GM10248 (cell line): ENCODE data around the gene CARD16.

ENCODE experiments used
- CTCF ChIA-PET: fragments of 300-600 bp; sonication (Branson Sonifier 250); formaldehyde crosslinking; extraction: SDS; loops from one replicate; lab custom pipeline; 2021; ENCODE audit warnings: antibody characterized with exemption; lab: Yijun Ruan, JAX
- POLR2A ChIA-PET: fragments of 350-650 bp; sonication (Branson Sonifier 250); formaldehyde crosslinking; extraction: SDS; loops from one replicate; lab custom pipeline; 2020; ENCODE audit warnings: antibody characterized with exemption; lab: Yijun Ruan, JAX
- DNase-seq: peaks from one replicate; pipeline ENCODE4 v3.0.0; 2012; ENCODE audit errors: extremely low spot score
- TF ChIP-seq, protein P1 (sequence below): IDR thresholded peaks from 2 replicates; pipeline ENCODE4 v1.5.1; 2012; ENCODE audit warnings: mild to moderate bottlenecking, low read depth; ENCODE audit errors: extremely low read depth, missing control alignments, control extremely low read depth

The CARD16 gene

DNA sequence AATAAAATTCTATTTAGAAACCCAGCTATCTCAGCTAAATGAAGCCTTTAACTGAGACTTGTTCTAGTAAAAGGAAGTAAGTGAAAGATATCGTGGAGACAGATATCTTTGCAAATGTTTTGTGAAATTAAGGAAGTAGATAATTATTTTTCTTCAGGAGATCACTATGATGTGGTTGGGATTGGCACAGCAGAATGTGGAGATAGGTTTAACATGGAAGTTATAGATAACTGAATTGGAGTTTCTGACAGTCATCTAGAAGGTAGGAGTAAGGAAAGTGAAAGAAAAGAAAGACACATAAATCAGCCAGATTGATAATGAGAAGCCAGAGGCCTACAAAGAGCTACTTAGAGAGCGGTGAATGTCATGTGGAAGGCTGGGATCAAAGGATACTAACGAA, 17.5 kb downstream of the CARD16 start:
- CTCF ChIA-PET = no interaction called here
- POLR2A ChIA-PET = no interaction called here
- DNase-seq = no peak
- TF ChIP-seq, protein P1, sequence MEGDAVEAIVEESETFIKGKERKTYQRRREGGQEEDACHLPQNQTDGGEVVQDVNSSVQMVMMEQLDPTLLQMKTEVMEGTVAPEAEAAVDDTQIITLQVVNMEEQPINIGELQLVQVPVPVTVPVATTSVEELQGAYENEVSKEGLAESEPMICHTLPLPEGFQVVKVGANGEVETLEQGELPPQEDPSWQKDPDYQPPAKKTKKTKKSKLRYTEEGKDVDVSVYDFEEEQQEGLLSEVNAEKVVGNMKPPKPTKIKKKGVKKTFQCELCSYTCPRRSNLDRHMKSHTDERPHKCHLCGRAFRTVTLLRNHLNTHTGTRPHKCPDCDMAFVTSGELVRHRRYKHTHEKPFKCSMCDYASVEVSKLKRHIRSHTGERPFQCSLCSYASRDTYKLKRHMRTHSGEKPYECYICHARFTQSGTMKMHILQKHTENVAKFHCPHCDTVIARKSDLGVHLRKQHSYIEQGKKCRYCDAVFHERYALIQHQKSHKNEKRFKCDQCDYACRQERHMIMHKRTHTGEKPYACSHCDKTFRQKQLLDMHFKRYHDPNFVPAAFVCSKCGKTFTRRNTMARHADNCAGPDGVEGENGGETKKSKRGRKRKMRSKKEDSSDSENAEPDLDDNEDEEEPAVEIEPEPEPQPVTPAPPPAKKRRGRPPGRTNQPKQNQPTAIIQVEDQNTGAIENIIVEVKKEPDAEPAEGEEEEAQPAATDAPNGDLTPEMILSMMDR = no peak

DNA sequence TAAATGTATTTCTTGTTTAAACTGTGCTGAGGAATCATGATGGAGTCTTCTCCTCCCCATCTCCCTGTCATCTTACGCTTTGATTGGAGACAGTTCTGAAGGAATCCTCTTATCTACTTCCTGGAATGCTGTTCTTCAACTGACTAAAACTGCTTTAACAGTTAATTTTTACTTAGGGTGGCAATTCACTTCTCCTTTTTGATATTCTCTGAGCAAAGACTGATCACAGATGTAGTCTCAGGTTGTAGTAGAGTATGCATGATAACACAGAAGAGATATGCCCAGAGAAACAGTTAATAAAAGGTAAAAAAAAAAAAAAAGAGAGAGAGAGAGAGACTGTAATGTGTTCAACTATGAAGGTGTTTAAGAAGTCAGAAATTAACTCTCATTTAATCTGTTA, 20.7 kb downstream of the CARD16 start:
- CTCF ChIA-PET = no interaction called here
- TF ChIP-seq, protein P1 = no peak
- POLR2A ChIA-PET = no interaction called here
- DNase-seq = no peak

DNA sequence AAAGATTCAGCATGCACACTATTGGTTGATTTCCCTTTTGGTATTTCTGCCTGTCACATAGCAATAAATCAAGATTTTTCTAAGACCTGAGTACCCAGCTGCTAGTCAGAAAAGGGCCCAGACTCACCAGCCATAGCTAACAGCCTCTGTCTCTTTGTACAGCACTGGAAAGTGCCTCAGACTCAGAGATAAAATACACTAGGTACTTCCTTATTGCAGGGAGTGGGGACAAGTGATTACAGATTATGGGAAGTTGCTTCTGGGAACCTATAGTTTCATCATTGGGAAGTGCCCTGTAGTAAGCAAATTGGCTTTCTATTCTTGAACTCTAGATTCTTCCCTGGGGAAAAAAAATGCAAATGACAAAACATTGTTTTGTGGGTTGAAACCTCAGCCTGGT, 22.1 kb downstream of the CARD16 start, which contains the start of gene CASP5:
TSS of gene CASP5 (minus strand) at position 166 of the 400 bp plus-strand sequence. CDS start at position 134, 32 bp downstream.
- TF ChIP-seq, protein P1 = no peak
- POLR2A ChIA-PET = no interaction called here
- CTCF ChIA-PET = interaction anchor here (1.7 kb wide), 1 partner anchor 10 kb away, joined by 5 read pairs; no protein-coding TSS in a partner anchor
- DNase-seq = no peak

DNA sequence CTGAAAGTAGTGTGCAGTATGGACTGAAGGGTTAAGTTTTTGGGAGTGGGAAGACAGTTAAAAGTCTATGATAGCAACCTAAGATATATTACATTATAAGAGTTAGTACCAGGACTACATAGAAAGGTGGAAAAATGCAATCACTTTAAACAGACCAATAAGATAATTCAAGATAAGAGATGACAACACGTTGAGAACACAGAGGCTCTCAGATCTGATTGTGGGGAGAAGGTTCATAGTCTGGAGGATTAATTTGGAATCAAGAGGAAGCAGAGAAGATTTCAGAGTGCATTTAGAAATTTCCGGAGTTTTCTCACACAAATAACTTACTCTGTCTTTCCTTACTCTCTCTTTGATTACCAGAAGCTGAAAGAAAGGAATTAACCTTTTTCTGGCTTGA, 22.6 kb downstream of the CARD16 start:
- POLR2A ChIA-PET = no interaction called here
- TF ChIP-seq, protein P1 = no peak
- DNase-seq = no peak
- CTCF ChIA-PET = interaction anchor here (1.7 kb wide), 1 partner anchor 10 kb away, joined by 5 read pairs; no protein-coding TSS in a partner anchor

DNA sequence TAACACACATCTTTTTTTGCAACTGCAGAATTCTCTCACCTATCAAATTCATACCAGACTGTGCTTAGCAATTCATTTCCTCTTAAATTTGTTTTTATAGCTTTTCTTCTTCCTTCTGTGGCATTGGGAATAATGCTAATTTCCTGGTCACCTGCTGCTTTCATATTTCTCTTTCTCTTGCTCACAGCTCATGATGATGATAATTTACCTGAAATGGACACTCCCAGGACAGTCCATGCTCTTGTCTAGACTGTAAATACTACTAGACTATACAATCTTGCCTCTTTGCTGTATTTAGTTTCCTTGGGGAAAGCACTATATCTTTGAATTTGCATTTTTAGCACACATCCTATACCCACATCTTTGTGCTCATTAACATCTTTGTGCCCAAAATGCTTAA, 37.7 kb downstream of the CARD16 start:
- ChIA-PET CTCF (interaction anchor here (1.8 kb wide), 1 partner anchor 23 kb away, joined by 6 read pairs; no protein-coding TSS in a partner anchor), POLR2A (no interaction called here)
- TF ChIP-seq, protein P1 = no peak
- no peak for DNase-seq

DNA sequence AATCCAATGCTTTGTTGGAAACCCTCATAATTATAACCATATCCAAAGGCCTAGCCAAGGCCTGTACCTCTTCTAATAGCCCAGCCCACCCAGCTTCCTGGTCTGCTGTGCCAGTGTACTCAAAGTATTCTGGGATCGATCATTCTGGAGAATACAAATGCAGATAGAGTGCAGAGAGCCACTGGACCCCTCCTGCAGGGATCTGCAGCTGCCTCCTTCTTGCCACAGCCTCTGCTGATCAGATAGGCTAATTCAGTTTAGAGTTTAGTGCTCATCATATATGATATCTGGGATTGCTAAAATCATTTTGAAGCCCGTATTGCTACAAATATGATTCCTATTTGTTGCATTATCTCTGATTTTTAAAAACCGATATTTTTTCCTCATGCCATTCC, 39.7 kb downstream of the CARD16 start:
- ChIA-PET CTCF (no interaction called here), POLR2A (no interaction called here)
- TF ChIP-seq, protein P1 = no peak
- DNase-seq = no peak
